DMS114 treated with DMSO at 0.1 percent for 48 hours (cell line): ENCODE measurements around the gene SH2D6.

Experiments
- DNase-seq: peaks from one replicate; lab custom pipeline; 2025; ENCODE audit not compliant: unreplicated experiment; lab: John Stamatoyannopoulos, UW

The SH2D6 gene

DNA sequence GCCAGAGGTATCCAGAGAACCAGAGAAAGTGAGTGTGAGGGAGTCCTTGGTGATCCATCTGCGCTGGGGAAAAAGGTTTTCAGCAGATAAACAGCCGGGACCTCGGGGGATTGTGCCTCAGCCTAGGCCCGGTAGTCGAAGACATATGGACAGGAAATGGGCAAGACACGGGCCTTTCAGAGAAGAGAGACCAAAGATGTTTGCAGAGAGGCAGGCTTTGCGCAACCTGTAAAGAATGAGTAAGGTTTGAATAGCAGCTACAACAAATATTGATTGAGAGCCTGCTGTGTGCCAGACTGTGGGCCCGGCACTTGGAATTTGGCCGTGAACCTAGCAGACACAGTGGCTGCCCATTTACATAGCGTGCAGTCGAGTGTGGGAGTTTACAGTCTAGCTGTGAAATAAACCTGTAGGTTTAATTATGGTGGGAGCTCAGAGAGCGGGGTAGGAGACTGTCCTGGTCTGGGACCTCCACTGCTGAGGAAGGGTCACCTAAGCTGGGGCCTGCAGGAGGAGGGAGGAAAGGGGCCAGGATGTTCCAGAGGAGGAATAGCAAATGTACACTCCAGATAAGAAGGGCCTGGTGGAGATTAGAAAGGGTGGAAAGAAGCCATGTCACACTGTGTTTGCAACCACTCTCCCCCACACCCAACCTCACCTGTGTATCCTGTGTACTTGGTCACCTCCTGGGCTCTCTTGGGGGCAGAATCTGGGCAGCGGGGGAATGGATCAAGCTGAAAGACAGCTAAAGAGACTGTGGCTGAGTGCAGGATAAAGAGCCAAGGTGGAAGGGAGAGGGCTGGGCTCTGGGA, 3.0 kb downstream of the SH2D6 start:
- no peak for DNase-seq

DNA sequence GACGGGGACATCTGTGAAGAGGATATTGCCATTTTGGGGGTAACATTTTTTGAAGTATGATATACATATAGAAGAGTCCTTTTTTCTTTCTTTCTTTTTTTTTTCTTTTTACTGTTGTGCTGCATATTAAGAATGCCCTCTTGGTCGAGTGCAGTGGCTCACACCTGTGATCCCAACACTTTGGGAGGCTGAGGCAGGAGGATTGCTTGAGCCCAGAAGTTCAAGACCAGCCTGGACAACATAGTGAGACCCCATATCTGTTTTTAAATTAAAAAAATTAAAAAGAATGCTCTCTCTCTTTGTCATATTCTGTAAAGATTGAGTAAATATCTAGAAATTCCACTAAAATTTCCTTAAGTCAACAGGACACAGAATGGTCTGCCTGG, 3.6 kb downstream of the SH2D6 start:
- DNase-seq = no peak

DNA sequence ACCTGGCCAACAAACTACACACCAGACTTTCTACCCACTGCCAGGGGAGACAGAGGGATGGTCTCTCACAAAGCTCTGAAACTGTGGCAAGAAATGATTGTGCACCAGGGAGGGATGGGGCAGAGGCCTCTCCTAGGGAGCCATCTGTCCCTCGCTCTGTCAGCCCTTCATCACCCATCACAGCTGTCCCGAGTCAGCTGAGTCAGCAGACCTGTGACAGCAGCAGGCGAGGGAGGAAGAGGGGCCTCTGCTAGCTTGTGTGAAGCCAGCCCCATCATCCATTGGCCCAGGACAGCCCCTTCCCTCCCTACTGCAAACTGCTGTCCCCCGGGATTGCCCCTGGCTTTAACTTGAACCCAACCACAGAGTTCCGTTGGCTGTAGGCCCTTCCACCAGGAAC, 5.0 kb downstream of the SH2D6 start:
- DNase-seq = no peak

DNA sequence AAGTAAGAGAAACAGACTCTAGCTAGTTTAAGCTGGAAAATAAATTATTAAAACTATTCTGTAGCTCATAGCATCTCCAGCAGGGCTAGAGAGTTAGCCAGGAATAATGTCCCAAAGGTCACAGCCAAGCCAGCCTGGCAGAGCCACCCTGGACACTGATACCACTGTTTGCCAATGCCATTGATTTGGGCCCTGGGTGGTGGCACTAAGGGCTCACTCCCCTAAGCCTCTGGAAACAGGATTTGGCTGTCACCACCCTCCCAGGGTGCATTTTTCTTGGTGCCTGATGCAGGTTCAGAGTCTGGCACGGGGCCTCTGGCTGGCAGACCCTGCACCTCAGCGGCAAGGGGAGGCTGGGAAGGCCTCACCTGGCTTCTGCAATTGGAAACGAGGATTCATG, 7.1 kb downstream of the SH2D6 start:
- DNase-seq = no peak

GRCh38 chr2:85427300-85427835, 8.9 kb downstream of the SH2D6 start:
- no peak for DNase-seq

DNA sequence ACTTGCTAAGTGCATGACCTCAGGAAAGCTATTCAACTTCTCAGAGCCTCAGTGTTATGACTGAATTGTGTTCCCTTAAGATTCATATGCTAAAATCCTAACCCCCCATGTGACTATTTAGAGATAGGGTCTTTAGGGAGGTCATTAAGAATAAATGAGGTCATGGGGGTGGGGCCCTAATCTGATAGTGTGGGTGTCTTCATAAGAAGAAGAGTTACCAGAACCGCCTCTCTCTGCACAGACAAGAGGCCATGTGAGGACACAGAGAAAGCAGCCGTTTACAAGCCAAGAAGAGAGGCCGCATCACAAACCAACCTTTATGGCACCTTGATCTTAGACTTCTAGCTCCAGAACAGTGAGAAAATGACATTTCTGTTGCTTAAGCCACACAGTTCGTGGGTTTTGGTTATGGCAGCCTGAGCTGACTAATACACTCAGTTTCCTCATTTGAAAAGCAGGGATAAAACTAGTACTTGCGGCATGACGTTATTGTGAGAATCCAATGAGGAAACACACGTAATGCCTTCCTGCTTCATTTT, 9.9 kb downstream of the SH2D6 start:
- DNase-seq = no peak

DNA sequence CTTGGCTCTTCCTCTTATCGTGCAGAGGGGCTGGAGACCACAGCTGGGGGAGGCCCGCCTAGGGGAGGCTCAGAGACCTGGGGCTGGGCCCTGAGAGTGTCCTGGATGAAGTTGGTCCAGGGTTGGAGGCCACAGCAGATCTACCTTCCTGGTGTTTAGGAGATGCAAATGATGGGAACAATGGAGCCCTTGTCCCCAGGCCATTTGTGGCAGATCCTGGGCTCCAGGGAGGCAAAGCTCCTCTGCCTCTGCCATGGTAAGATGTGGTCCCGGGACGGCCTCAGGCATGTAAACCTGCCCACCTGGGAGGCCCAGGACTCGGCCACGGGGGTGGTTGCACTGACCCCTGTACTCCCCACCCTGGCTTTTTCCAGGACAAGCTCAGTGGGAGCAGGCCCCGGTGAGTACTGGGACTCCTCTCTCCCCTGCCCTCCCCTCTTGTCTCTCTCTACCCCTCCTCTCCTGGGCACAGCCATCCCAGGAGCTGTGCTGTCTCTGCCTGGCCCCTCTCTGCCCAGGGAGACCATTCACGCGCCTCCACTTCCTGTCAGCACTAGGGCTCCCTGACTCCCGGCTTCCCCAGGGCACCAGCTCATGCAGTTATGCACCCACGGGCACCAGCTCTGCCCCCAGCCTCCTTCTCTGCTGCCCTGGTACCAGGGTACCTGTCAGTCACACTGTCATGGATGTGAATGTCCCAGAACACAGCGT, 10.9 kb downstream of the SH2D6 start:
- DNase-seq = no peak

GRCh38 chr2:85429924-85430289, 11.4 kb downstream of the SH2D6 start:
- no peak for DNase-seq

DNA sequence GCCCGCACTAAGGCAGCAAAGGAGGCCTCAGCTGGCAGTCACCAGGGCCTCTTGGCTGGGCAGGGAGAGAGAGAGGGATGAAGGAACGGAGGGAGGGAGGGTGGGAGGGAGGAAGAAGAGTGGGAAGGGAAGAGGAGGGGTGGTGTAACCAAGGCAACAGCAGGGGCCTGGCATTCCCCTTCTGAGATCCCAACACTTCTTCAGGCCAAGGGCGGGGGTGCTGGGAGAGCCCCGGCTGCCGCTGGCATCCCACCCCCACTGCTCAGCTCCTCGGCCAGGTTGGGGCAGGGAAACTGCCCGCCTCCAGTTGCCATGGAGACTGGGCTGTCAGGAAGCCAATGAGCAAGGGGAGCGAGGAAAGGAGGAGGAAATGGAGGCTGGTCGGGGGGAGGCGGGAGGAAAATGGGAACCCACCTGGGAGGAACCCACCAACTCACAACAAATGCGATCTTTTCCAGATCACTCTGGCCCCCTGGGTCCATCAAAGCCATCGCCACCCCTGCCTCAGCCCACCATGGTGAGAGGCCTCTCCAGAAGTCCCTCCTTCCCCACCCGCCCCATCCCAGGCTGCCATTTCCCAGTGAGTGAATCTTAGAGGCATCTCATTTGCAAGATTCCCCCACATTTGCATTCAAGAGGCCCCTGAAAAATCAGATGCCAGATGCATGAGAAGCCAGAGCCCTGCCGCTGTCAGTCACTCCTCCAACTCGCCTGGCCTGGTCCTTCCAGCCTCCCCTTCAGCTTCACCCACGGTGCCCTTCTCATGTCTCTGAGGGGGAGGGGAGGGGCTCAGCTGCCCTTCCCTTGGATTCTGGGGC, 12.4 kb downstream of the SH2D6 start:
- no peak for DNase-seq

DNA sequence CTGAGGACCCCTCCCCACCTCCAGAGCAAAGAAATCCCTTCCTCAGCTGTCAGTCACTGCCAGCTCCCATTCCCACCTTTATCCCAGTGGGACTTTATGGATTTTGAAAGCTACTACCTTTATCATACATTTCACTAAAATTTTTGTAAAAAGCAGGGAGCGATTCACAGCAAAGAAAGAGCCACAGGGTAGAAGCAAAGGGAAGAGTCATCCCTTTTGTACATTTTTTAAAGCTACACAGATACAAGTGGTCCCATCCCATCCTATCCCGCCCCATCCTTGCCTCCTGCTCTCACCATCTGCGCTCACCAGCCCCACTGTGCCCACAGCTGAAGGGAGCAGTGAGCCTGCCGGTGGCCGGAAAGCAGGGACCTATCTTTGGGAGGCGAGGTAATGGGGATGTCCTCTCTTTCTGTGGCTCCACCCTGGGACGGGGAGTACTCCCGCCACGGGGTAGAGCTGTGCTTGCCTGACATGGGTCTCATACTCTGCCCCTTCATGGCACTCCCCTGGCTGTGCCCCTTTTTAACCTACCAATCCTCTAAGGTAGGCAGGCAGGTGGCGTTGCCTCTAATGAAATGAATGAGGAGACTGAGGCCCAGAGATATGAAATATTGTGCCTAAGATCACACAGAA, 13.2 kb downstream of the SH2D6 start:
- DNase-seq = no peak

- DNase-seq = no peak
These were observed 15.1 kb downstream of the SH2D6 start for GRCh38 chr2:85433511-85434089.

DNA sequence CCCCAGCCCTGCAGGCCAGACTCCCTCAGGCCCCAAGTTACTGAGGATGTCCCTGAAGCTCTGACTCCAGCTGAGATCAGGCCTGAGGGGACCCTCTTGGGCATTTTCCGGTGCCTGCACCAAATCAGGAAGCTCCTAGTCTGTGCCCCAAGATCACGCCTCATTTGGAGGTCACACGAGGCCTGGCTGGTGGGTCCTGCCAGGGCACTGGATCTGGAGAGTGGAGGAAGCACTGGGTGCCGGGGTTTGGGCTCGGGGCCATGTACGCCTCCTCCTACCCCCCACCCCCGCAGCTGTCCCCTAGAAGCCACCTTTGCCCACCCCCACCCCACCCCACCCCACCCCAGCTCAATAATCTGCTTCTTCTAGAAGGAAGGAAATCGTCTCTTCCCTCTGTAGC, 16.2 kb downstream of the SH2D6 start:
- DNase-seq = no peak

- DNase-seq = no peak
These were observed 16.9 kb downstream of the SH2D6 start for GRCh38 chr2:85435220-85435958.

DNA sequence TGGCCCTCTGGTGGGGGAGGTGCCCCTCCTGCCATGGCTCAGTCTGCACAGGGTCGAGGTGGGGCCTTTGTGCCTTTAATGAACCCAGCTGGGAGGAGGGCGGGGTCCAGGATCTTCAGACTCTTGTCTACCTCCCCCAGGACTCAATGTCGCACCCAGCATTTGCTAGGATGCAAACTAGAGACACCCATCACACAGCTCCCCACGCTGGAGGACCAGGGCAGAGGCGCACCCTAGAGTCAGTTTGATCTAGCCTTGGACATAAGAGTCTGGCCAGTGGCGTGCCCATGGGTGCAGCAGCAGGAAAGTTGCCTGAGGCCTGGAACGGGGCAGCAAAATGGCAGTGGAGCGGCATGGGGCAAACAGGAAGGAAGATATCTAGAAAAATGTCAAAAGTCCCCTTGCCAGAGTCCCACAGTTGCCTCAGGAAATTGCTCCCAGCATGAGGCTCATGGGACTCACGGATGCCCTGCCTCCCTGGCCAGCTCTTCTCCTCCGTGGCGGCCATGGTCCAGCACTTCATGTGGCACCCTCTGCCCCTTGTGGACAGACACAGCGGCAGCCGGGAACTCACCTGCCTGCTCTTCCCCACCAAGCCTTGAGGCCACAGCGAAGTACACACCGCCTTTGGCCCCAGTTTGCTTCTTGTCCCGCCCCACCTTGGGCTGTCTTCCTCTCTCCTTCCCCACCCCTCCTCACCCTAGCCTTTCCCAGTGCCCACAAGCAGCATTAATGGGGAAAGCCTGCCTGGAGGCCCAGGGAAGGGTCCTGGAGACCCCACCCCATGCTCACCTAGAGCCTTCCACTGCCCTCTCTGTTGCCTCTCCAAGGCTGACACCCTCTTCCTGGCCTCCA, 17.7 kb downstream of the SH2D6 start:
- no peak for DNase-seq

- DNase-seq = no peak
These were observed 18.4 kb downstream of the SH2D6 start for GRCh38 chr2:85436836-85437487.

DNA sequence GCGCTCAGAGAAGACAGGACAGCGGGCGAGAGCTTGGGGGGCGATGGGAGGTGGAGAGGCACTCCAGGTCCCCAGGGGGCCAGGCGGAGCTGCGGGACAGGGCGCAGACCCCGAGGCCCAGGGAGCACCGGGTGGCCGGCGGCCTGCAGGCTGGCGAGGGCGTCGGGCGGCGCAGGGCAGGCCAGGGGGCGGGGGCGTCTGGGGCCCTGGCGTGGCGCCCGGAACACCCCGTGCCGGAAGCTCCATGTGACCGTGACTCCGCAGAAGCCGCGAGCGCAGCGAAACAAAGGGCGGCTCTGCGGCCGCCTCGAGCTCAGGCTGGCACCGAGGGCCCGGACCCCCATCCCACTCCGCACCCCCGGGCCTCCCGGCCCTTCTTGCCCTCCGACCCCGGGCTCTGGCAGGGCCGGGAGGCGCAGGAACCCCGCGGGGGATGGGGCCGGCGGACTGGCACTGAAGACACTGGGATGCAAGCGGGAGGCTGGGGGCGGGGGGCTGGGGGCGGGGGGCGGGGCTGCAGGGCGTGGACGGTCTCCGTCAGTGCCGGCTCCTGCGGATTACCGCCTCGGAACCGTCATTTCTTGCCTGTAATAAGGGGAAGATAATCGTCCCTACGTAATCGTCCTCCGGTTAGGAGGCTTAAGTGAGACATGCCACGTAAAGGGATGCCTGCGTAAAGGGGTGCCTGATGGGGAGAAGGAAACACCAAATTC, 19.1 kb downstream of the SH2D6 start:
- no peak for DNase-seq

DNA sequence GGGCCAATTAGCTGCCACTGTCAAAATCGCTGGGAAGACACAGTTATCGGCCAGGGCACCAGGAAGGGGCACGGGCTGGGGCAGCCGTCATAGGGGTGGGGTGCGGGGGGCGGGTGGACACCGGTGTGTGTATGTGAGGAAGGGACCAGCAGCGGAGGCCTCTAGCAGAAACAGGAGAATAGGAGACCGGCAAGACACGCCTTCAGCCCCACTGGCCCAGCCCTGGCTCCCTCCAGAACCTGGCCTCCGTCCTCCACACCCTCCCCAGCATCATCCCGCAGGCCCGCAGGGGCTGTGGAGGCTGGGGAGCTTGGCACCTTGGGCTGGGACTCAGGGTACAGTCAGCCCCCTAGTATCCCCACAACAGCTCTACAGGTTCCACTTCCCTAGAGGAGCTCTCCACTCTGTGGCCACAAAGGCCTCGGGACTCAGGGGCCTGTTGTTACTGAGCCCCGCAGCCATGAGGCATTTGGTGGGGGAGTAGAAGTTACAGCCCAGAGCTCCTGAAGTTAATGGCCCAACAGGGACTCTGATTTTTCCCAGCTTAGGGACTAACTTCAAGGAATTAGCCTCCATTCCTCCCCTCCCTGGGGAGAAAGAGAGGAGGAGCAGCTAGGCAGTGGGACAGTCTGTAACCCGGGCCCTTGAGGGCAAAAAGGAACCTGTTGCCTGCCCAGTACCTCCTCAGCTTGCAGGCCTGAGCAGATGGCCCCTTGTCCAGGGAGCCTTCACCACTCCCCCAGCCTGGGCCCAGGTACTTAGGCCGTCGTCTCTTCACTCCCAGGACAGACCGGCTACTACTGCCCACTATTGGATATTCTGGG, 19.9 kb downstream of the SH2D6 start:
- no peak for DNase-seq
